Cortex of kidney (tissue), 1 donor: Measurements from ENCODE around the gene PHACTR3.

Experiments
- DNase-seq: peaks from one replicate; lab custom pipeline; 2025; lab: John Stamatoyannopoulos, UW

Gene PHACTR3

GRCh38 chr20:59696476-59696875 is 92.1 kb downstream of the PHACTR3 start:
- DNase-seq, result no peak

GRCh38 chr20:59697068-59697467 is 92.7 kb downstream of the PHACTR3 start:
- no peak for DNase-seq

- no peak for DNase-seq
Measured at GRCh38 chr20:59698598-59698997, 94.3 kb downstream of the PHACTR3 start.

- no peak for DNase-seq
Measured at GRCh38 chr20:59701236-59701635, 96.9 kb downstream of the PHACTR3 start.

- DNase-seq, result no peak
Measured at GRCh38 chr20:59703046-59703445, 98.7 kb downstream of the PHACTR3 start.

GRCh38 chr20:59705651-59706399 is 101.5 kb downstream of the PHACTR3 start:
- no peak for DNase-seq

GRCh38 chr20:59706400-59706693 is 102.0 kb downstream of the PHACTR3 start:
- no peak for DNase-seq

GRCh38 chr20:59708326-59708725 is 104.0 kb downstream of the PHACTR3 start:
- DNase-seq, result no peak

GRCh38 chr20:59709636-59710035 is 105.3 kb downstream of the PHACTR3 start:
- no peak for DNase-seq

GRCh38 chr20:59718071-59718470 is 113.7 kb downstream of the PHACTR3 start:
- DNase-seq, result no peak

- DNase-seq, result no peak
Measured at GRCh38 chr20:59718751-59719150, 114.4 kb downstream of the PHACTR3 start.

- DNase-seq, result no peak
Measured at GRCh38 chr20:59720013-59720412, 115.7 kb downstream of the PHACTR3 start.

GRCh38 chr20:59721386-59721785 is 117.0 kb downstream of the PHACTR3 start:
- no peak for DNase-seq

GRCh38 chr20:59723108-59723500 is 118.8 kb downstream of the PHACTR3 start:
- DNase-seq, result no peak

- no peak for DNase-seq
Measured at GRCh38 chr20:59723607-59724456, 119.5 kb downstream of the PHACTR3 start.

- DNase-seq, result no peak
Measured at GRCh38 chr20:59724457-59725366, 120.4 kb downstream of the PHACTR3 start.

GRCh38 chr20:59725476-59726280 is 121.3 kb downstream of the PHACTR3 start:
- no peak for DNase-seq

GRCh38 chr20:59726281-59726595 is 121.9 kb downstream of the PHACTR3 start:
- no peak for DNase-seq

- no peak for DNase-seq
Measured at GRCh38 chr20:59728722-59729430, 124.5 kb downstream of the PHACTR3 start.

- DNase-seq, result no peak
Measured at GRCh38 chr20:59729506-59729905, 125.2 kb downstream of the PHACTR3 start.

GRCh38 chr20:59730722-59731121 is 126.4 kb downstream of the PHACTR3 start:
- no peak for DNase-seq
